Ishikawa (cell line): ENCODE measurements around the gene SLC38A5.

Experiments used
- CREB1 ChIP-seq: IDR thresholded peaks from 2 replicates; pipeline ENCODE4 v1.6.1; 2012; ENCODE audit warnings: low read depth
- EGR1 ChIP-seq: IDR thresholded peaks from 2 replicates; pipeline ENCODE4 v1.6.1; 2012
- EP300 ChIP-seq: IDR thresholded peaks from 2 replicates; pipeline ENCODE4 v1.6.1; 2012; ENCODE audit warnings: borderline replicate concordance
- FOXM1 ChIP-seq: IDR thresholded peaks from 2 replicates; pipeline ENCODE4 v1.6.1; 2012; ENCODE audit warnings: low read depth, borderline replicate concordance
- RAD21 ChIP-seq: IDR thresholded peaks from 2 replicates; pipeline ENCODE4 v1.6.1; 2012; ENCODE audit warnings: low read depth
- TCF12 ChIP-seq: IDR thresholded peaks from 2 replicates; pipeline ENCODE4 v1.6.1; 2012; ENCODE audit warnings: low read depth
- TEAD4 ChIP-seq: IDR thresholded peaks from 2 replicates; pipeline ENCODE4 v1.6.1; 2012
- YY1 ChIP-seq: IDR thresholded peaks from 2 replicates; pipeline ENCODE4 v1.6.1; 2012; ENCODE audit warnings: low read depth
- TF ChIP-seq, protein P1 (sequence below): IDR thresholded peaks from 2 replicates; pipeline ENCODE4 v1.6.1; 2012; ENCODE audit warnings: low read depth, mild to moderate bottlenecking
- TF ChIP-seq, protein P2 (sequence below): IDR thresholded peaks from 2 replicates; pipeline ENCODE4 v1.6.1; 2012

DNA sequence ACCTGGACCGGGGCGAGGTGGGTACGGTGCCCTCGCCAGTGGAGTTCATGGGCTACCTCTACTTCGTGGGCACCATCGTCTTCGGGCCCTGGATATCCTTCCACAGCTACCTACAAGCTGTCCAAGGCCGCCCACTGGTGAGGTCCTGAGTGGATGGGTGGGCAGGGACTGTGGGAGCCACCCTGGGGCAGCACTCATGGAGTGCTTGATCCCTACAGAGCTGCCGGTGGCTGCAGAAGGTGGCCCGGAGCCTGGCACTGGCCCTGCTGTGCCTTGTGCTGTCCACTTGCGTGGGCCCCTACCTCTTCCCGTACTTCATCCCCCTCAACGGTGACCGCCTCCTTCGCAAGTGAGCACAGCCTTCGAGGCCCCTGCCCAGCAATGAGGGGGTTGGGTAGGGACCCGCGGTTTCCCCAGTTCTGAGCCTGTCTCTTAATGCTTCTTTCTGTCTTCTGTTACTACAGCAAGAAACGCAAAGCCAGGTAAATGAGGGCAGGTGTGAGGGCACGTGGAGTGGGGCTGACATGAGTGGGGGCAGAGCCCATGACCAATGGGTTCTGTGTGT, 42.4 kb upstream of the SLC38A5 start:
- no peak for TF ChIP-seq EP300
- TF ChIP-seq TCF12 = no peak
- TF ChIP-seq, protein P1, sequence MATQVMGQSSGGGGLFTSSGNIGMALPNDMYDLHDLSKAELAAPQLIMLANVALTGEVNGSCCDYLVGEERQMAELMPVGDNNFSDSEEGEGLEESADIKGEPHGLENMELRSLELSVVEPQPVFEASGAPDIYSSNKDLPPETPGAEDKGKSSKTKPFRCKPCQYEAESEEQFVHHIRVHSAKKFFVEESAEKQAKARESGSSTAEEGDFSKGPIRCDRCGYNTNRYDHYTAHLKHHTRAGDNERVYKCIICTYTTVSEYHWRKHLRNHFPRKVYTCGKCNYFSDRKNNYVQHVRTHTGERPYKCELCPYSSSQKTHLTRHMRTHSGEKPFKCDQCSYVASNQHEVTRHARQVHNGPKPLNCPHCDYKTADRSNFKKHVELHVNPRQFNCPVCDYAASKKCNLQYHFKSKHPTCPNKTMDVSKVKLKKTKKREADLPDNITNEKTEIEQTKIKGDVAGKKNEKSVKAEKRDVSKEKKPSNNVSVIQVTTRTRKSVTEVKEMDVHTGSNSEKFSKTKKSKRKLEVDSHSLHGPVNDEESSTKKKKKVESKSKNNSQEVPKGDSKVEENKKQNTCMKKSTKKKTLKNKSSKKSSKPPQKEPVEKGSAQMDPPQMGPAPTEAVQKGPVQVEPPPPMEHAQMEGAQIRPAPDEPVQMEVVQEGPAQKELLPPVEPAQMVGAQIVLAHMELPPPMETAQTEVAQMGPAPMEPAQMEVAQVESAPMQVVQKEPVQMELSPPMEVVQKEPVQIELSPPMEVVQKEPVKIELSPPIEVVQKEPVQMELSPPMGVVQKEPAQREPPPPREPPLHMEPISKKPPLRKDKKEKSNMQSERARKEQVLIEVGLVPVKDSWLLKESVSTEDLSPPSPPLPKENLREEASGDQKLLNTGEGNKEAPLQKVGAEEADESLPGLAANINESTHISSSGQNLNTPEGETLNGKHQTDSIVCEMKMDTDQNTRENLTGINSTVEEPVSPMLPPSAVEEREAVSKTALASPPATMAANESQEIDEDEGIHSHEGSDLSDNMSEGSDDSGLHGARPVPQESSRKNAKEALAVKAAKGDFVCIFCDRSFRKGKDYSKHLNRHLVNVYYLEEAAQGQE = no peak
- TF ChIP-seq YY1 = no peak
- TF ChIP-seq, protein P2, sequence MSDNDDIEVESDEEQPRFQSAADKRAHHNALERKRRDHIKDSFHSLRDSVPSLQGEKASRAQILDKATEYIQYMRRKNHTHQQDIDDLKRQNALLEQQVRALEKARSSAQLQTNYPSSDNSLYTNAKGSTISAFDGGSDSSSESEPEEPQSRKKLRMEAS = no peak
- TF ChIP-seq EGR1 = no peak
- no peak for TF ChIP-seq RAD21
- no peak for TF ChIP-seq CREB1
- no peak for TF ChIP-seq TEAD4
- no peak for TF ChIP-seq FOXM1
